Mesendoderm (in vitro differentiated cells): Measurements from ENCODE around the gene KCNH4.

ENCODE experiments used
- DNase-seq: peaks from one replicate; pipeline ENCODE4 v3.0.0; 2013
- H2AK5ac ChIP-seq: 2 replicates; pipeline ENCODE4 v1.6.1; 2013; ENCODE audit warnings: low read length, inconsistent platforms
- H2BK120ac ChIP-seq: 2 replicates; pipeline ENCODE4 v1.6.1; 2013; ENCODE audit warnings: low read depth, mild to moderate bottlenecking, low read length, moderate library complexity, mixed read lengths
- H2BK15ac ChIP-seq: replicated peaks from 2 replicates; pipeline ENCODE4 v1.6.1; 2013; ENCODE audit warnings: low read depth, mild to moderate bottlenecking, moderate library complexity
- H2BK5ac ChIP-seq: 2 replicates; pipeline ENCODE4 v1.6.1; 2013; ENCODE audit warnings: low read length, inconsistent platforms
- H3K18ac ChIP-seq: 2 replicates; pipeline ENCODE4 v1.6.1; 2013; ENCODE audit warnings: mild to moderate bottlenecking, low read length, mixed read lengths
- H3K23ac ChIP-seq: one replicate; pipeline ENCODE4 v1.6.1; 2013; ENCODE audit warnings: low read length
- H3K27ac ChIP-seq: 2 replicates; pipeline ENCODE4 v1.5.1; 2013; ENCODE audit warnings: low read depth, mild to moderate bottlenecking, inconsistent platforms, low read length, moderate library complexity
- H3K27me3 ChIP-seq: 2 replicates; pipeline ENCODE4 v1.6.1; 2013; ENCODE audit warnings: low read length, control low read depth, mild to moderate bottlenecking, inconsistent platforms; ENCODE audit not compliant: insufficient read depth, poor library complexity
- H3K36me3 ChIP-seq: 2 replicates; pipeline ENCODE4 v1.6.1; 2013; ENCODE audit warnings: low read length, inconsistent platforms; ENCODE audit not compliant: control insufficient read depth, insufficient read depth
- H3K4ac ChIP-seq: one replicate; pipeline ENCODE4 v1.6.1; 2013; ENCODE audit warnings: low read depth, mild to moderate bottlenecking, low read length, moderate library complexity
- H3K4me1 ChIP-seq: 2 replicates; pipeline ENCODE4 v1.6.1; 2013; ENCODE audit warnings: low read depth, low read length, inconsistent platforms; ENCODE audit not compliant: control insufficient read depth
- H3K4me2 ChIP-seq: 2 replicates; pipeline ENCODE4 v1.6.1; 2013; ENCODE audit warnings: low read length
- H3K4me3 ChIP-seq: 2 replicates; pipeline ENCODE4 v1.5.1; 2013; ENCODE audit warnings: mild to moderate bottlenecking, low read length
- H3K56ac ChIP-seq: one replicate; pipeline ENCODE4 v1.6.1; 2013; ENCODE audit warnings: low read length
- H3K79me1 ChIP-seq: 2 replicates; pipeline ENCODE4 v1.6.1; 2013; ENCODE audit warnings: low read length, inconsistent platforms
- H3K79me2 ChIP-seq: 2 replicates; pipeline ENCODE4 v1.6.1; 2013; ENCODE audit warnings: mild to moderate bottlenecking, low read length; ENCODE audit not compliant: control insufficient read depth, insufficient read depth
- H3K9ac ChIP-seq: 2 replicates; pipeline ENCODE4 v1.6.1; 2013; ENCODE audit warnings: low read length, inconsistent platforms
- H4K5ac ChIP-seq: one replicate; pipeline ENCODE4 v1.6.1; 2013; ENCODE audit warnings: low read length
- H4K8ac ChIP-seq: one replicate; pipeline ENCODE4 v1.6.1; 2013; ENCODE audit warnings: low read depth, mild to moderate bottlenecking, control low read depth, low read length, moderate library complexity
- WGBS: extraction: QIAGEN DNeasy Blood & Tissue Kit; methylation state at CpG from one replicate; pipeline ENCODE4 v1.1.7; 2013; ENCODE audit warnings: low lambda C conversion rate, missing lambda C conversion rate; ENCODE audit not compliant: insufficient coverage; ENCODE audit errors: extremely low coverage; 5-methylcytosine and 5-hydroxymethylcytosine counted together

Gene KCNH4

DNA sequence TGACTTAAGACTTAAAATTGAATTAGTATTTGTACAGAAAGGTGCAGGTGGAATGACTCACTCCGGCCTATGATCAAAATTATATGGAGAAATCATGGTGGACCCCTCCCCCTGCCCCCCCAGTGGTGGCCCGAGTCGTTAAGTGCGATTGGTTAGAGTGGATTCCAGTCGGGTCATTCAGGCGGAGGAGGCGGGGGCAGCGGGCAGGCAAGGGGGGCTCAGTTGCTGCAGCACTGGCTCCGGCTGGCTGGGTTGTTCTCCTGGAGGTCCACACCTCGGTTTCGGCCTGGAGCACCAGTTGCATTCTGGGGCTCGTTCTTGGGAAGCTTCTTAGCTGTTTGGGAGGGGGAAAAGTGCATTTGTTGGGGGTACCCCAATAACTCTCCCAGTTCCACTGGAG lies 55.4 kb downstream of the KCNH4 start:
- no peak overlapping the region for H2BK15ac ChIP-seq
- peaks cover 22% of the 10 kb centered on the region for H3K36me3 ChIP-seq
- H3K4me3 ChIP-seq = no peak overlapping the region
- H4K8ac ChIP-seq = no peak overlapping the region
- H3K18ac ChIP-seq = no peak overlapping the region
- no peak overlapping the region for H2BK5ac ChIP-seq
- H3K79me1 ChIP-seq = no peaks in the 10 kb centered on the region
- no CpG with 5 or more reads among the region's 12 CpGs for WGBS
- no peak for DNase-seq
- H3K4me2 ChIP-seq = no peak overlapping the region
- H3K23ac ChIP-seq = no peak overlapping the region
- no peak overlapping the region for H3K9ac ChIP-seq
- no peaks in the 10 kb centered on the region for H3K79me2 ChIP-seq
- no peaks in the 10 kb centered on the region for H3K27me3 ChIP-seq
- no peak overlapping the region for H3K56ac ChIP-seq
- H4K5ac ChIP-seq = no peak overlapping the region
- no peak overlapping the region for H3K4ac ChIP-seq
- no peak overlapping the region for H2AK5ac ChIP-seq
- H3K4me1 ChIP-seq = peaks cover 2% of the 10 kb centered on the region
- H2BK120ac ChIP-seq = no peak overlapping the region
- no peak overlapping the region for H3K27ac ChIP-seq

DNA sequence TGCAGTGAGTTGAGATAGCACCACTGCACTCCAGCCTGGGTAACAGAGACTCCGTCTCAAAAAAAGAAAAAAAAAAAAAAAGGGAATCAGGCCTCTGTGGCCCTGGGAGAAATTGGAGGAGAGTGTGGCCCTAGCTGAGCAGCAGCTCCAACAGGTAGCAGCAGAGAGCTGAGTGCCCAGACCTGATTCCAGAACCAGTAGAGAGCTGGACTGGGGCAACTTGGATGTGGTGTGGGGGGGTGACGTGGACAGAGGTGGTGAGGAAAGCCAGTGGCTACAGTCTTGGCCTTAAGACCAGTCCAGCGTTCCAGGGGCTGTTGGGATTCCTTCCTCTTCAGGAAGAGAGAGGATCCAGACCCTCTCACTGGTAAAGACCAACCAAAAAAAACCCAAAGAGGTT lies 56.7 kb downstream of the KCNH4 start:
- WGBS = no CpG with 5 or more reads among the region's 3 CpGs
- H3K4me3 ChIP-seq = no peak overlapping the region
- H3K56ac ChIP-seq = no peak overlapping the region
- H3K4me1 ChIP-seq = peaks cover 2% of the 10 kb centered on the region
- H3K18ac ChIP-seq = no peak overlapping the region
- no peaks in the 10 kb centered on the region for H3K27me3 ChIP-seq
- no peak overlapping the region for H3K27ac ChIP-seq
- H2AK5ac ChIP-seq = no peak overlapping the region
- no peak for DNase-seq
- H4K5ac ChIP-seq = no peak overlapping the region
- no peak overlapping the region for H2BK15ac ChIP-seq
- H3K36me3 ChIP-seq = peaks cover 17% of the 10 kb centered on the region
- no peak overlapping the region for H3K4me2 ChIP-seq
- H3K79me2 ChIP-seq = no peaks in the 10 kb centered on the region
- no peak overlapping the region for H3K4ac ChIP-seq
- no peak overlapping the region for H4K8ac ChIP-seq
- H3K23ac ChIP-seq = no peak overlapping the region
- no peak overlapping the region for H2BK5ac ChIP-seq
- no peak overlapping the region for H3K9ac ChIP-seq
- no peak overlapping the region for H2BK120ac ChIP-seq
- H3K79me1 ChIP-seq = no peaks in the 10 kb centered on the region

DNA sequence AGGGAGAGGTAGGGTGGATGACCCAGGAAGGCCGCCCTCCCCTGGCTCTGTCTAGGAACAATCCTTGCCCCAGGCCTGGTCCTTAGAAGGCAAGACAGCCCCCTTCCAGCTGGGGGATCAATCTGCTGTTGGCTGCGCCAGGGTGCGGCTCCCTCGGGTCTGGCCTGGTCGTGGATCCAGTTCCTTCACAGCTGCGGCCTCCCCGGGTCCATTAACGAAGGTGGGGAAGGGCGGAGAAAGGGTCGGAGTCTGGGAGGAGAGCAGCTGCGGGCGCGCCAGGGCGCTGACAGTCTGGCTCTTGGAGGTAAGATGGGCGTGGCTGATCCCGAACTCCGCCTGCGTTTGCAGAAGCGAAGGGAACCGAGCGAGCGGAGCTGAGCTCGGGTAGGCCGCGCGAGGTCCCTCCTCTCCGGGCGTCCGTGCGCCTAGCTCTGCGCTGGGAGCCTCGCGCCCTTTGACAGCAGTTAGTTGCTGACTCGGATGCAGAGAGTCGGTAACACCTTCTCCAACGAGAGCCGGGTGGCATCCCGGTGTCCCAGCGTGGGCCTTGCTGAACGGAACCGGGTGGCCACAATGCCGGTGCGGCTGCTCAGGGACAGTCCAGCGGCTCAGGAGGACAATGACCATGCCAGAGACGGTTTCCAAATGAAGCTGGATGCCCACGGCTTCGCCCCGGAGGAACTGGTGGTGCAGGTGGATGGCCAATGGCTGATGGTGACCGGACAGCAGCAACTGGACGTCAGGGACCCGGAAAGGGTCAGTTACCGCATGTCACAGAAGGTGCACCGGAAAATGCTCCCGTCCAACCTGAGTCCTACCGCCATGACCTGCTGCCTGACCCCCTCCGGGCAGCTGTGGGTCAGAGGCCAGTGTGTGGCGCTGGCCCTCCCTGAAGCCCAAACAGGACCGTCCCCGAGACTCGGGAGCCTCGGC lies 58.3 kb downstream of the KCNH4 start, which contains the start of gene HSPB9:
Gene HSPB9, plus strand, starts transcription at position 434 of the 933 bp plus-strand sequence. Its CDS starts 47 bp downstream, at position 481.
- Histone ChIP-seq H4K8ac (no peak within 1 kb of the TSS), H3K9ac (peak within 1 kb of the TSS; percentile 68), H3K23ac (no peak within 1 kb of the TSS), H3K4me2 (peak within 1 kb of the TSS; percentile 40), H3K27ac (no peak within 1 kb of the TSS), H3K79me2 (no peaks in the 10 kb centered on the region), H3K4me1 (peaks cover 2% of the 10 kb centered on the region), H3K56ac (peak within 1 kb of the TSS; percentile 79), H4K5ac (no peak within 1 kb of the TSS), H3K18ac (no peak within 1 kb of the TSS), H3K36me3 (peaks cover 10% of the 10 kb centered on the region), H3K4ac (peak within 1 kb of the TSS; percentile 17), H3K4me3 (no peak within 1 kb of the TSS), H2AK5ac (no peak within 1 kb of the TSS), H2BK120ac (no peak within 1 kb of the TSS), H3K79me1 (no peaks in the 10 kb centered on the region), H2BK5ac (no peak within 1 kb of the TSS), H3K27me3 (no peaks in the 10 kb centered on the region), H2BK15ac (no peak within 1 kb of the TSS)
- no CpG with 5 or more reads among the region's 61 CpGs for WGBS
- DNase-seq = peak; percentile 86

DNA sequence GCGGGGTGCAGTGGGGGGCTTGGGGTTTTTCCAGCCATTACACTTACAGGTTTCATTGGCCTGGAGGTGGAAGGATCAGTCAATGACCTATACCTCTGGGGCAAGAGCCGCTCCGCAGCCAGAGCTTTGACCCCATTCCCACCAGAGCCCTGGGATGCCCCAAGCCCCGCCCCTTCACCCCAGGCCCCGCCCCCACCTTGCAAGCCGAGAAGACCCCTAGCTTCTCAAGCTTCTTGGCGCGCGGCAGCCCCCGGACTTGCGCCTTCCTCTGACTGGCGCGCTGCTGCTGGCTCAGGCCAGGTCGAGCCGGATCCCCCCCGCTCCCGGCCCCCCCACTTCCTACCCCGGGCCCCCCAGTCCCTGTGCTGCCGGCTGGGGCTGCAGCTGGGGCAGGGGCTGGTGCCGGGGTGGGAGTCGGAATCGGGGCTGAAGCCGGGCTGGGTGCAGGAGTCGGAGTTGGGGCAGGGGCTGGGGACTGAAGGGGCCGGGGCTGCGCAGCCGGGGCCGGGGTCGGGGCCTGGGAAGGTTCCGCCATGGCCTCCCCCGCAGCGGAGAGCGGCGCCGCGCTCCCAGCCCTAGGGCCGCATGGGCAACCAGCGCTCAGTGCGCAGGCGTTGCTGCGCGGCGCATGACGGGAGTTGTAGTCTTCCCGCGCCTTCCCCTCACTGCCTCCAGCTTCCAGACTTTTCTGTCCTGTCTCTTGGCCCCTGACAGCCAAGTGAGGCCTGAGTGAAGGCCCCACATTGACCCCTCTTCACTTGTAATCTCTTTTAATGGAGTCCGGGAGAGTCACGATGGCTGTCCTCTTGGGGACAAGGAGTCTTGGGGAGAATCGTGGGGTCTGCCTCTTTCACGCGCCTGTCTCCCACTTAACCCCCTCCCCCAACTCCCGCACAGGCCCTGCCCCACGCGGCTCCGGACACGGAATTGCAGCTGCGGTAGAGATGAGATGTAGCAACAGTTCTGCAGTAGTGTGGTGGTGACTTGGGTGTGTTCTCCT lies 59.9 kb downstream of the KCNH4 start, which contains the start of gene KAT2A:
Gene KAT2A, minus strand, starts transcription at position 598 of the 1,000 bp plus-strand sequence. Its CDS starts 63 bp downstream, at position 535.
- Histone ChIP-seq H3K79me2 (no peaks in the 10 kb centered on the region), H2BK120ac (peak within 1 kb of the TSS; percentile 90), H3K36me3 (peaks cover 6% of the 10 kb centered on the region), H3K18ac (peak within 1 kb of the TSS; percentile 98), H4K8ac (peak within 1 kb of the TSS; percentile 97), H4K5ac (no peak within 1 kb of the TSS), H3K4me2 (peak within 1 kb of the TSS; percentile 4), H3K56ac (peak within 1 kb of the TSS; percentile 86), H3K4me3 (peak within 1 kb of the TSS; percentile 28), H3K23ac (no peak within 1 kb of the TSS), H3K79me1 (no peaks in the 10 kb centered on the region), H3K4me1 (peaks cover 2% of the 10 kb centered on the region), H3K27me3 (no peaks in the 10 kb centered on the region), H2BK15ac (no peak within 1 kb of the TSS), H2BK5ac (no peak within 1 kb of the TSS), H3K27ac (no peak within 1 kb of the TSS), H2AK5ac (no peak within 1 kb of the TSS), H3K9ac (peak within 1 kb of the TSS; percentile 68), H3K4ac (peak within 1 kb of the TSS; percentile 98)
- no CpG with 5 or more reads among the region's 57 CpGs for WGBS
- peak; percentile 91 for DNase-seq

DNA sequence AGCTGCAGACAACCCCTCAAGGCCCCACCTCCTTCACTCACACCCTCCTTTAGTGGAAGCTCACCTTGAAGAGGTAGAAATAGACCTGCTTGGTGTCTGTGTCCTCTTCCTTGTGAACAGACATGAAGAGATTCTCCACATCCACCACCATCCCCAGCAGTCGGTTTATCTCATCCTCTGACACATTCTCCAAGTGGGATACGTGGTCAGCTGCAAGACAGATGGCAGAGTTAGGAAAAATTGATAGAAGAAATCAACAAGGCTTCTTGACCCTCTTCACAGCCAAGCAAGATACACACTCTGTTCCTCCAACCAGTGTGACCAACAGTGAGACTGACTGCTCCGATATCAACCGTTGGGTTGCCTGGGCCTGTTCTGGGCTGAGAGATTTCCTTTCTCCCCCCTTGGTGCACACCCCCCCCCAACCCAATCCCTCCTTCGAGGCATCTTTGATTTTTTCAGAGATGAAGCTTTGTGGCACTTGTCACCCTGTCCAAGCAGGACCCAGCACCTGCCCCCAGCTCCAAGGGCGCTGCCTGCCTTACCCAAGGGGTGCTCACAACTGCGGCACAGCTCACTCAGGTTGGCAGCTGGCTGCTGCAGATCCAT lies 60.7 kb downstream of the KCNH4 start:
- no peak overlapping the region for H3K4me3 ChIP-seq
- H3K18ac ChIP-seq = no peak overlapping the region
- no peak overlapping the region for H4K8ac ChIP-seq
- H4K5ac ChIP-seq = no peak overlapping the region
- no peak overlapping the region for H3K27ac ChIP-seq
- H3K4me1 ChIP-seq = peaks cover 2% of the 10 kb centered on the region
- H2BK120ac ChIP-seq = no peak overlapping the region
- H3K79me1 ChIP-seq = no peaks in the 10 kb centered on the region
- peak overlapping the region; percentile 30 for H3K9ac ChIP-seq
- H3K56ac ChIP-seq = peak overlapping the region; percentile 29
- H2BK15ac ChIP-seq = no peak overlapping the region
- no peak for DNase-seq
- H3K27me3 ChIP-seq = no peaks in the 10 kb centered on the region
- no CpG with 5 or more reads among the region's 7 CpGs for WGBS
- H2AK5ac ChIP-seq = no peak overlapping the region
- no peaks in the 10 kb centered on the region for H3K79me2 ChIP-seq
- H3K4me2 ChIP-seq = peak overlapping the region; percentile 4
- peaks cover 5% of the 10 kb centered on the region for H3K36me3 ChIP-seq
- H3K4ac ChIP-seq = no peak overlapping the region
- no peak overlapping the region for H3K23ac ChIP-seq
- H2BK5ac ChIP-seq = no peak overlapping the region
